A549 (cell line): ENCODE results near the gene MBLAC2. TPM values are rescaled to one million over a fixed set of nuclear protein-coding genes. Genes with fewer than 3 reads are reported as not detected.
A peak's percentile ranks its signal among the peaks of the same experiment; 100 is the strongest.

ENCODE experiments used
- ATAC-seq, 2 experiments: fragments of 200-7000 bp in 1 of 2; fragments of >200 bp in 1 of 2; cut with Nextera tagmentation in 1 of 2; cut with Tn5 transposase in 1 of 2; 3 replicates each; pipeline versions ENCODE4 v1.8.0 to v1.9.1; 2018 to 2020; ENCODE audit warnings: mild to moderate bottlenecking in 1 of 2, moderate library complexity in 1 of 2
- CTCF ChIA-PET: fragments of 300-600 bp; sonication (Branson Sonifier 250); formaldehyde crosslinking; extraction: SDS; loops from one replicate; lab custom pipeline; 2021; ENCODE audit warnings: antibody characterized with exemption, inconsistent platforms; lab: Yijun Ruan, JAX
- POLR2A ChIA-PET: fragments of 350-600 bp; formaldehyde crosslinking; extraction: SDS; loops from one replicate; lab custom pipeline; 2021; ENCODE audit warnings: antibody characterized with exemption, inconsistent platforms; lab: Yijun Ruan, JAX
- DNase-seq, 2 experiments: peaks; one replicate each; pipeline versions ENCODE4 v3.0.0 to v3.0.0-alpha.2; 2011 to 2016; ENCODE audit warnings: low read depth in 1 of 2, low spot score in 1 of 2
- FAIRE-seq: peaks from 2 replicates; lab custom pipeline; 2011; peaks lifted over from hg19 to GRCh38; lab: Jason Lieb, UNC
- H3K27ac ChIP-seq, 2 experiments: fragments of >200 bp; sonication (Bioruptor Twin); formaldehyde crosslinking; 3 replicates each; pipeline ENCODE4 v1.5.1; 2016 to 2017
- H3K4me1 ChIP-seq: fragments of >200 bp; sonication (Bioruptor Twin); formaldehyde crosslinking; 3 replicates; pipeline ENCODE4 v1.6.1; 2016
- H3K4me2 ChIP-seq: fragments of >200 bp; sonication (Bioruptor Twin); formaldehyde crosslinking; 3 replicates; pipeline ENCODE4 v1.6.1; 2016
- H3K4me3 ChIP-seq: fragments of >200 bp; sonication (Bioruptor Twin); formaldehyde crosslinking; 3 replicates; pipeline ENCODE4 v1.5.1; 2016
- H3K9me3 ChIP-seq: fragments of >200 bp; sonication (Bioruptor Twin); formaldehyde crosslinking; 3 replicates; pipeline ENCODE4 v1.6.1; 2016
- CHD2 ChIP-seq: fragments of 150-350 bp; IDR thresholded peaks from 2 replicates; pipeline ENCODE4 v1.6.1; 2014; ENCODE audit warnings: low read length; ENCODE audit not compliant: partially characterized antibody
- EHMT2 ChIP-seq: fragments of 200-600 bp; sonication (generic); IDR thresholded peaks from 2 replicates; pipeline ENCODE4 v1.6.1; 2016; ENCODE audit warnings: antibody characterized with exemption, low read depth, mild to moderate bottlenecking, moderate library complexity
- FOSL2 ChIP-seq, 2 experiments: fragments of 450-650 bp in 1 of 2; fragments of >200 bp in 1 of 2; sonication (Bioruptor Twin) in 1 of 2; formaldehyde crosslinking; IDR thresholded peaks; 2 replicates each; pipeline versions ENCODE4 v1.5.0 to v1.6.1; 2016 to 2020; ENCODE audit warnings: mild to moderate bottlenecking in 1 of 2, moderate library complexity in 1 of 2
- GATA3 ChIP-seq: IDR thresholded peaks from 2 replicates; pipeline ENCODE4 v1.6.1; 2012; ENCODE audit warnings: borderline replicate concordance
- HOXB13 ChIP-seq: fragments of 250-450 bp; sonication (Bioruptor Pico); IDR thresholded peaks from 2 replicates; pipeline ENCODE4 v1.5.0; 2020; ENCODE audit warnings: low read depth, mild to moderate bottlenecking, moderate library complexity
- JUN ChIP-seq, 2 experiments: fragments of >200 bp; sonication (Bioruptor Twin); formaldehyde crosslinking; IDR thresholded peaks; 2 replicates in 1 of 2; 3 replicates in 1 of 2; pipeline ENCODE4 v1.6.1; 2016 to 2017
- NPAS2 ChIP-seq: fragments of 250-450 bp; sonication (Bioruptor Pico); IDR thresholded peaks from 2 replicates; pipeline ENCODE4 v1.8.0; 2022; ENCODE audit warnings: mild to moderate bottlenecking, moderate library complexity, borderline replicate concordance
- POLR2A ChIP-seq: IDR thresholded peaks from 2 replicates; pipeline ENCODE4 v1.6.1; 2012; ENCODE audit warnings: mild to moderate bottlenecking, low read length
- POLR2AphosphoS2 ChIP-seq: conservative IDR thresholded peaks from 2 replicates; pipeline ENCODE4 v1.6.1; 2012; ENCODE audit warnings: low read length, improper control_type of control experiment, inconsistent platforms
- RAD21 ChIP-seq, 2 experiments: fragments of >200 bp in 1 of 2; sonication (Bioruptor Twin) in 1 of 2; formaldehyde crosslinking in 1 of 2; IDR thresholded peaks in 1 of 2; conservative IDR thresholded peaks in 1 of 2; 2 replicates in 1 of 2; 3 replicates in 1 of 2; pipeline ENCODE4 v1.6.1; 2012 to 2018; ENCODE audit warnings: inconsistent platforms in 1 of 2
- RARB ChIP-seq: fragments of 250-450 bp; sonication (Bioruptor Pico); IDR thresholded peaks from 2 replicates; pipeline ENCODE4 v1.8.0; 2021; ENCODE audit warnings: mild to moderate bottlenecking, moderate library complexity
- RCOR1 ChIP-seq: fragments of 150-350 bp; IDR thresholded peaks from 2 replicates; pipeline ENCODE4 v1.6.1; 2014; ENCODE audit warnings: antibody characterized with exemption, low read length, low read depth
- RFX5 ChIP-seq: fragments of 450-650 bp; IDR thresholded peaks from 2 replicates; pipeline ENCODE4 v1.7.1; 2014; ENCODE audit warnings: antibody characterized with exemption, mild to moderate bottlenecking, moderate library complexity
- RNF2 ChIP-seq: fragments of 200-600 bp; sonication (generic); IDR thresholded peaks from 2 replicates; pipeline ENCODE4 v1.6.1; 2016; ENCODE audit warnings: low read depth, mild to moderate bottlenecking, antibody characterized with exemption, moderate library complexity, borderline replicate concordance
- TFCP2L1 ChIP-seq: fragments of 250-450 bp; sonication (Bioruptor Pico); IDR thresholded peaks from 2 replicates; pipeline ENCODE4 v1.5.0; 2021; ENCODE audit warnings: mild to moderate bottlenecking
- TP53 ChIP-seq: fragments of 250-450 bp; sonication (Bioruptor Pico); IDR thresholded peaks from 2 replicates; pipeline ENCODE4 v1.5.0; 2021; ENCODE audit warnings: mild to moderate bottlenecking, moderate library complexity
- ZC3H11A ChIP-seq: fragments of 450-650 bp; IDR thresholded peaks from 2 replicates; pipeline ENCODE4 v1.6.1; 2014; ENCODE audit warnings: antibody characterized with exemption, mild to moderate bottlenecking
- ZFP36 ChIP-seq: fragments of 450-650 bp; IDR thresholded peaks from 2 replicates; pipeline ENCODE4 v1.6.1; 2014; ENCODE audit warnings: borderline replicate concordance; ENCODE audit not compliant: partially characterized antibody
- ZSCAN20 ChIP-seq: fragments of 250-450 bp; sonication (Bioruptor Pico); IDR thresholded peaks from 2 replicates; pipeline ENCODE4 v1.8.0; 2022; ENCODE audit warnings: mild to moderate bottlenecking, moderate library complexity
- WGBS: methylation state at CpG from one replicate; pipeline ENCODE4 v1.1.6; 2017; ENCODE audit errors: missing lambda C conversion rate; 5-methylcytosine and 5-hydroxymethylcytosine counted together
- polyA plus RNA-seq, 4 experiments: library from polyadenylated mRNA; depleted of rRNA in 3 of 4; stranded (reverse); fragments of >200 nt; fragmentation: RNase III in 1 of 4; extraction: RNeasy Plus Mini Kit Qiagen cat#74134 plus additional on column Dnase treatment in 1 of 4; gene quantifications; 2 replicates in 3 of 4; 3 replicates in 1 of 4; pipeline ENCODE4 v1.2.3, GENCODE V29; 2011 to 2017
- TF ChIP-seq, protein P1 (sequence below): fragments of 250-450 bp; sonication (Bioruptor Pico); IDR thresholded peaks from 2 replicates; pipeline ENCODE4 v1.5.0; 2021; ENCODE audit warnings: mild to moderate bottlenecking, moderate library complexity, borderline replicate concordance
- TF ChIP-seq, protein P2 (sequence below): IDR thresholded peaks from 2 replicates; pipeline ENCODE4 v1.6.1; 2012
- TF ChIP-seq, protein P3 (sequence below): fragments of 250-450 bp; sonication (Bioruptor Pico); IDR thresholded peaks from 2 replicates; pipeline ENCODE4 v1.5.0; 2020; ENCODE audit warnings: low read depth, mild to moderate bottlenecking, moderate library complexity
- TF ChIP-seq, protein P4 (sequence below): fragments of >200 bp; sonication (Bioruptor Twin); formaldehyde crosslinking; IDR thresholded peaks from 2 replicates; pipeline ENCODE4 v1.6.1; 2016
- TF ChIP-seq, protein P5 (sequence below): fragments of >200 bp; sonication (Bioruptor Twin); formaldehyde crosslinking; IDR thresholded peaks from 3 replicates; pipeline ENCODE4 v1.6.1; 2016

MBLAC2 gene
- polyA plus RNA-seq, 2 of the 4 experiments (the other 2 are of a cell fraction) = 5.3 to 5.7 TPM

DNA sequence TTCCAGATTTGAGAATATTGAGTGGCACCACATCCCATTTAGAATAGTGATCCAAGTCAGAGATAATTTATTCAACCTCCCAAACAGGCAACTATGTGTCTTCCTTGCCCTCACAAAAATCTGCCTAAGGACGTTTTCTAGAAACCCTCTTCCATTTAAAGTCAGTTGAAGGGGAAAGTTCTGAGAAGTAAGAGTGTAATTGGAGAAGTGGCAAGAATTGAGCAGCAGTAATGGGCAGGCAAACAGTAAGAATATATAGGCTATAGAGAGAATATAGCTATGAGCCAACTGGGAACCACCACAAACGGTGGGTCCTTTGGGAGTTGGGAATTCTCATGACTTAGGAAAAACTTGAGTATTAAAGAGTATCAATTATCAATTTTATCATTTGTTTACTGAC is 33.9 kb downstream of the MBLAC2 start:
- no peaks in the 10 kb centered on the region for H3K4me1 ChIP-seq
- H3K4me2 ChIP-seq = no peak overlapping the region; the same call in 2 of the 3 replicates
- ATAC-seq = peak in 1 of 2 experiments; percentile 44; a peak in 2 of 6 replicates
- POLR2A ChIA-PET = no interaction called here
- H3K4me3 ChIP-seq = no peak overlapping the region
- no peak for TF ChIP-seq RARB (CRISPR knock-in tag)
- no peak for TF ChIP-seq RAD21 (conservative IDR thresholded peaks at IDR 0.05 in 1 of 2, IDR thresholded peaks at IDR 0.05 in 1 of 2)
- no peak for TF ChIP-seq RCOR1
- TF ChIP-seq, all 56 proteins: peak for 0
- Histone ChIP-seq H3K9me3 (no peaks in the 10 kb centered on the region), H3K27ac (no peak overlapping the region)
- FAIRE-seq = no peak
- CTCF ChIA-PET = interaction anchor here (1.0 to 6.8 kb wide), 3 partner anchors 88 to 343 kb away, joined by 3 to 60 read pairs (median 3); partner anchors contain the start of gene LYSMD3
- 10% methylated on average over 2 of the region's 2 CpGs for WGBS
- no peak for DNase-seq

DNA sequence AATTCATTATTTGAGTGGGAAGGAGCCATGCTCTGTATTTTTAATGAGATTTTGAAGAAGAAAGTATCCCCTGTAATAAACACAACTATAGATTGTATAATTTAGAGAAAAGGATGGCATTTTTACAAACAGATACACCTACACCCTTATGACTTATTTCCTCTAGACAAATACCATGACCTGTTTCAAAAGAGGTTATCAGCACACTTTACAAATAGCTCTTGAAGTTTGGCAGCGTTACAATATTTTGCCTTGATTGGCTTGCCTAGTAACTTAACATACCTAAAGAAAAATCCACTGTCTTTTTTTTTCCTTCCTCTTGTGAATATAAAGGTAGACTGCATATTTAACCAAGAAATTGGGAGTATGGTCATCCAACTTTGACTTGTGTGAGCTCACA is 36.5 kb downstream of the MBLAC2 start:
- no peak for ATAC-seq
- Histone ChIP-seq H3K4me2 (no peak overlapping the region), H3K4me1 (no peaks in the 10 kb centered on the region), H3K27ac (no peak overlapping the region), H3K9me3 (no peaks in the 10 kb centered on the region), H3K4me3 (no peak overlapping the region)
- no peak for DNase-seq
- WGBS = 0% methylated on average over 1 of the region's 1 CpG
- no peak for FAIRE-seq
- ChIA-PET POLR2A (interaction anchor here (3.0 kb wide), 1 partner anchor 37 kb away, joined by 13 read pairs; the partner anchor contains the start of genes MBLAC2 and POLR3G), CTCF (interaction anchor here (1.0 to 6.8 kb wide), 6 partner anchors 11 to 346 kb away, joined by 3 to 60 read pairs (median 6); partner anchors contain the start of gene LYSMD3)
- TF ChIP-seq, protein P1, sequence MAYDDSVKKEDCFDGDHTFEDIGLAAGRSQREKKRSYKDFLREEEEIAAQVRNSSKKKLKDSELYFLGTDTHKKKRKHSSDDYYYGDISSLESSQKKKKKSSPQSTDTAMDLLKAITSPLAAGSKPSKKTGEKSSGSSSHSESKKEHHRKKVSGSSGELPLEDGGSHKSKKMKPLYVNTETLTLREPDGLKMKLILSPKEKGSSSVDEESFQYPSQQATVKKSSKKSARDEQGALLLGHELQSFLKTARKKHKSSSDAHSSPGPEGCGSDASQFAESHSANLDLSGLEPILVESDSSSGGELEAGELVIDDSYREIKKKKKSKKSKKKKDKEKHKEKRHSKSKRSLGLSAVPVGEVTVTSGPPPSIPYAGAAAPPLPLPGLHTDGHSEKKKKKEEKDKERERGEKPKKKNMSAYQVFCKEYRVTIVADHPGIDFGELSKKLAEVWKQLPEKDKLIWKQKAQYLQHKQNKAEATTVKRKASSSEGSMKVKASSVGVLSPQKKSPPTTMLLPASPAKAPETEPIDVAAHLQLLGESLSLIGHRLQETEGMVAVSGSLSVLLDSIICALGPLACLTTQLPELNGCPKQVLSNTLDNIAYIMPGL = no peak
- TF ChIP-seq HOXB13 (CRISPR knock-in tag) = no peak
- TF ChIP-seq ZC3H11A = no peak
- TF ChIP-seq RNF2 = no peak
- TF ChIP-seq, protein P2, sequence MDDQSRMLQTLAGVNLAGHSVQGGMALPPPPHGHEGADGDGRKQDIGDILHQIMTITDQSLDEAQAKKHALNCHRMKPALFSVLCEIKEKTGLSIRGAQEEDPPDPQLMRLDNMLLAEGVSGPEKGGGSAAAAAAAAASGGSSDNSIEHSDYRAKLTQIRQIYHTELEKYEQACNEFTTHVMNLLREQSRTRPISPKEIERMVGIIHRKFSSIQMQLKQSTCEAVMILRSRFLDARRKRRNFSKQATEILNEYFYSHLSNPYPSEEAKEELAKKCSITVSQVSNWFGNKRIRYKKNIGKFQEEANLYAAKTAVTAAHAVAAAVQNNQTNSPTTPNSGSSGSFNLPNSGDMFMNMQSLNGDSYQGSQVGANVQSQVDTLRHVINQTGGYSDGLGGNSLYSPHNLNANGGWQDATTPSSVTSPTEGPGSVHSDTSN = no peak
- TF ChIP-seq NPAS2 (CRISPR knock-in tag) = no peak
- TF ChIP-seq CHD2 = no peak
- TF ChIP-seq, protein P3, sequence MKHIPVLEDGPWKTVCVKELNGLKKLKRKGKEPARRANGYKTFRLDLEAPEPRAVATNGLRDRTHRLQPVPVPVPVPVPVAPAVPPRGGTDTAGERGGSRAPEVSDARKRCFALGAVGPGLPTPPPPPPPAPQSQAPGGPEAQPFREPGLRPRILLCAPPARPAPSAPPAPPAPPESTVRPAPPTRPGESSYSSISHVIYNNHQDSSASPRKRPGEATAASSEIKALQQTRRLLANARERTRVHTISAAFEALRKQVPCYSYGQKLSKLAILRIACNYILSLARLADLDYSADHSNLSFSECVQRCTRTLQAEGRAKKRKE (CRISPR knock-in tag) = no peak
- no peak for TF ChIP-seq RAD21 (conservative IDR thresholded peaks at IDR 0.05 in 1 of 2, IDR thresholded peaks at IDR 0.05 in 1 of 2)
- no peak for TF ChIP-seq GATA3
- TF ChIP-seq FOSL2 (IDR thresholded peaks at IDR 0.05) = no peak
- no peak for TF ChIP-seq FOSL2 (CRISPR knock-in tag; IDR thresholded peaks at IDR 0.05)
- no peak for TF ChIP-seq ZFP36

DNA sequence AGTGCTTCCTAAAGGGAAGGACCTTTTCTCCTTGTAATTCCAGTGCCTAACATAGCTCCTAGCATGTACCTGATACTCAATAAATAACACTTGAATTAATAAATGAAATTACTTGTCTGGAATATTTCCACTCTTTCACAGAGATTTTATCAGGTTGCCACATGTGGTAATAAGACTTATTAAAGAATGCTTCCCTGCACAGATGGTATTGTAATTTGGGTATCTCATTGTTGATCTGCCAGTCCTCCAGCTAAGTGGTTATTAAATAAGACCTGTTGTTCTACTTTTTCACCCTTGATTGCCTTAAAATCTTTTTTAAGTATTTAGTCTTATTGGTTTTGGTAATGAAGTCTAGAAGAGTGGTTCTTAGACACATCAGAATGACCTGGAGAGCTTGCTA is 36.9 kb downstream of the MBLAC2 start:
- FAIRE-seq = no peak
- no peak overlapping the region for H3K4me2 ChIP-seq
- no peak for DNase-seq
- no peak overlapping the region for H3K27ac ChIP-seq
- H3K4me3 ChIP-seq = no peak overlapping the region
- H3K9me3 ChIP-seq = no peaks in the 10 kb centered on the region
- CTCF ChIA-PET = interaction anchor here (0.8 to 6.8 kb wide), 6 partner anchors 15 to 347 kb away, joined by 3 to 60 read pairs (median 6); partner anchors contain the start of genes LYSMD3, MBLAC2 and POLR3G
- H3K4me1 ChIP-seq = no peaks in the 10 kb centered on the region
- TF ChIP-seq RCOR1 (no peak), RFX5 (no peak), ZSCAN20 (CRISPR knock-in tag) (no peak), TP53 (CRISPR knock-in tag) (no peak), POLR2A (no peak), RNF2 (no peak), TFCP2L1 (CRISPR knock-in tag) (no peak), EHMT2 (no peak), POLR2AphosphoS2 (no peak), JUN (IDR thresholded peaks at IDR 0.05) (no peak), ZC3H11A (no peak)
- TF ChIP-seq, protein P4, sequence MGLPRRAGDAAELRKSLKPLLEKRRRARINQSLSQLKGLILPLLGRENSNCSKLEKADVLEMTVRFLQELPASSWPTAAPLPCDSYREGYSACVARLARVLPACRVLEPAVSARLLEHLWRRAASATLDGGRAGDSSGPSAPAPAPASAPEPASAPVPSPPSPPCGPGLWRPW = no peak
- TF ChIP-seq, protein P5, sequence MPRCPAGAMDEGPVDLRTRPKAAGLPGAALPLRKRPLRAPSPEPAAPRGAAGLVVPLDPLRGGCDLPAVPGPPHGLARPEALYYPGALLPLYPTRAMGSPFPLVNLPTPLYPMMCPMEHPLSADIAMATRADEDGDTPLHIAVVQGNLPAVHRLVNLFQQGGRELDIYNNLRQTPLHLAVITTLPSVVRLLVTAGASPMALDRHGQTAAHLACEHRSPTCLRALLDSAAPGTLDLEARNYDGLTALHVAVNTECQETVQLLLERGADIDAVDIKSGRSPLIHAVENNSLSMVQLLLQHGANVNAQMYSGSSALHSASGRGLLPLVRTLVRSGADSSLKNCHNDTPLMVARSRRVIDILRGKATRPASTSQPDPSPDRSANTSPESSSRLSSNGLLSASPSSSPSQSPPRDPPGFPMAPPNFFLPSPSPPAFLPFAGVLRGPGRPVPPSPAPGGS = no peak
- POLR2A ChIA-PET = interaction anchor here (2.0 to 3.0 kb wide), 2 partner anchors 28 to 37 kb away, joined by 7 to 13 read pairs; partner anchors contain the start of genes CETN3, MBLAC2 and POLR3G
- no peak for ATAC-seq
